ENCODE measurements around the gene PRPF38A. TPM values are rescaled to one million over a fixed set of nuclear protein-coding genes. Genes with fewer than 3 reads are reported as not detected.
A peak's percentile ranks its signal among the peaks of the same experiment; 100 is the strongest.
"Not testable (repeated sequence)": the region's sequence is repeated elsewhere in the genome, so short reads cannot be mapped to it uniquely, and the experiment has no call there.

PRPF38A gene
- total RNA-seq, 1 experiment from 2014 or later = 20.9 TPM

- peaks cover 15% of the 10 kb centered on the region for H3K4me1 ChIP-seq (replicated peaks)
- H3K27me3 ChIP-seq (replicated peaks) = no peaks in the 10 kb centered on the region
- H3K36me3 ChIP-seq = peaks cover 37% of the 10 kb centered on the region
- H3K27ac ChIP-seq = no peak overlapping the region
- no peaks in the 10 kb centered on the region for H3K9me3 ChIP-seq (replicated peaks)
- H3K4me3 ChIP-seq = peak overlapping the region; percentile 89
- DNase-seq (ENCODE audit: low read depth in 1 of 2, low spot score in 2 of 2) = no peak
Observed at GRCh38 chr1:52366517-52366827, 37.9 kb upstream of the PRPF38A start.

- H3K9me3 ChIP-seq (replicated peaks) = no peaks in the 10 kb centered on the region
- H3K27ac ChIP-seq = no peak overlapping the region
- H3K27me3 ChIP-seq (replicated peaks) = no peaks in the 10 kb centered on the region
- DNase-seq (ENCODE audit: low read depth in 1 of 2, low spot score in 2 of 2) = no peak
- no peak overlapping the region for H3K4me3 ChIP-seq
- H3K36me3 ChIP-seq = peaks cover 33% of the 10 kb centered on the region
- H3K4me1 ChIP-seq (replicated peaks) = peaks cover 15% of the 10 kb centered on the region
Observed at GRCh38 chr1:52367272-52367671, 37.1 kb upstream of the PRPF38A start.

- Histone ChIP-seq H3K27me3 (replicated peaks) (no peaks in the 10 kb centered on the region), H3K9me3 (replicated peaks) (no peaks in the 10 kb centered on the region), H3K36me3 (peaks cover 37% of the 10 kb centered on the region), H3K4me1 (replicated peaks) (peaks cover 15% of the 10 kb centered on the region), H3K27ac (no peak overlapping the region), H3K4me3 (peak overlapping the region; percentile 21)
- peak in 1 of 2 experiments; percentile 22 for DNase-seq (ENCODE audit: low read depth in 1 of 2, low spot score in 2 of 2)
Observed at GRCh38 chr1:52368383-52369172, 35.8 kb upstream of the PRPF38A start.

GRCh38 chr1:52369851-52370250 lies 34.6 kb upstream of the PRPF38A start:
- H3K27me3 ChIP-seq (replicated peaks); H3K9me3 ChIP-seq (replicated peaks); H3K4me3 ChIP-seq; H3K27ac ChIP-seq; H3K4me1 ChIP-seq (replicated peaks); DNase-seq (ENCODE audit: low read depth in 1 of 2, low spot score in 2 of 2): not testable (repeated sequence)
- H3K36me3 ChIP-seq = peaks cover 38% of the 10 kb centered on the region

- H3K36me3 ChIP-seq = peaks cover 98% of the 10 kb centered on the region
- no peaks in the 10 kb centered on the region for H3K9me3 ChIP-seq (replicated peaks)
- no peaks in the 10 kb centered on the region for H3K4me1 ChIP-seq (replicated peaks)
- no peak overlapping the region for H3K4me3 ChIP-seq
- DNase-seq (ENCODE audit: low read depth in 1 of 2, low spot score in 2 of 2) = no peak
- H3K27me3 ChIP-seq (replicated peaks) = no peaks in the 10 kb centered on the region
- H3K27ac ChIP-seq = no peak overlapping the region
Observed at GRCh38 chr1:52385376-52385775, 19.0 kb upstream of the PRPF38A start.

- H3K4me1 ChIP-seq (replicated peaks) = no peaks in the 10 kb centered on the region
- H3K36me3 ChIP-seq = peaks cover 91% of the 10 kb centered on the region
- no peak overlapping the region for H3K27ac ChIP-seq
- DNase-seq (ENCODE audit: low read depth in 1 of 2, low spot score in 2 of 2) = no peak
- H3K9me3 ChIP-seq (replicated peaks) = no peaks in the 10 kb centered on the region
- H3K27me3 ChIP-seq (replicated peaks) = no peaks in the 10 kb centered on the region
- H3K4me3 ChIP-seq = no peak overlapping the region
Observed at GRCh38 chr1:52386458-52386857, 17.9 kb upstream of the PRPF38A start.

GRCh38 chr1:52393174-52393573 lies 11.2 kb upstream of the PRPF38A start:
- DNase-seq (ENCODE audit: low read depth in 1 of 2, low spot score in 2 of 2) = no peak
- H3K4me1 ChIP-seq (replicated peaks) = no peaks in the 10 kb centered on the region
- no peaks in the 10 kb centered on the region for H3K9me3 ChIP-seq (replicated peaks)
- no peak overlapping the region for H3K27ac ChIP-seq
- no peaks in the 10 kb centered on the region for H3K27me3 ChIP-seq (replicated peaks)
- H3K4me3 ChIP-seq = no peak overlapping the region
- peaks cover 90% of the 10 kb centered on the region for H3K36me3 ChIP-seq

GRCh38 chr1:52399629-52400028 lies 4.8 kb upstream of the PRPF38A start:
- no peak for DNase-seq (ENCODE audit: low read depth in 1 of 2, low spot score in 2 of 2)
- H3K4me1 ChIP-seq (replicated peaks) = peaks cover 9% of the 10 kb centered on the region
- H3K36me3 ChIP-seq = peaks cover 73% of the 10 kb centered on the region
- no peak overlapping the region for H3K27ac ChIP-seq
- no peaks in the 10 kb centered on the region for H3K27me3 ChIP-seq (replicated peaks)
- H3K4me3 ChIP-seq = no peak overlapping the region
- no peaks in the 10 kb centered on the region for H3K9me3 ChIP-seq (replicated peaks)

- no peak for DNase-seq (ENCODE audit: low read depth in 1 of 2, low spot score in 2 of 2)
- Histone ChIP-seq H3K27ac (no peak overlapping the region), H3K36me3 (peaks cover 68% of the 10 kb centered on the region), H3K9me3 (replicated peaks) (no peaks in the 10 kb centered on the region), H3K27me3 (replicated peaks) (no peaks in the 10 kb centered on the region), H3K4me3 (no peak overlapping the region), H3K4me1 (replicated peaks) (peaks cover 9% of the 10 kb centered on the region)
Observed at GRCh38 chr1:52400131-52400530, 4.3 kb upstream of the PRPF38A start.

GRCh38 chr1:52402860-52403240 lies 1.6 kb upstream of the PRPF38A start:
- peaks cover 67% of the 10 kb centered on the region for H3K36me3 ChIP-seq
- H3K27me3 ChIP-seq (replicated peaks) = no peaks in the 10 kb centered on the region
- no peak for DNase-seq (ENCODE audit: low read depth in 1 of 2, low spot score in 2 of 2)
- H3K27ac ChIP-seq = no peak overlapping the region; the same call in 1 of the 2 replicates
- H3K9me3 ChIP-seq (replicated peaks) = no peaks in the 10 kb centered on the region
- peaks cover 14% of the 10 kb centered on the region for H3K4me1 ChIP-seq (replicated peaks)
- H3K4me3 ChIP-seq = peak overlapping the region; percentile 60

GRCh38 chr1:52403566-52404115 lies 761 bp upstream of the PRPF38A start:
- Histone ChIP-seq H3K9me3 (replicated peaks) (no peaks in the 10 kb centered on the region), H3K36me3 (peaks cover 69% of the 10 kb centered on the region), H3K4me1 (replicated peaks) (peaks cover 14% of the 10 kb centered on the region), H3K27me3 (replicated peaks) (no peaks in the 10 kb centered on the region), H3K27ac (peak overlapping the region; percentile 77), H3K4me3 (peak overlapping the region; percentile 60)
- peak in 1 of 2 experiments; percentile 54 for DNase-seq (ENCODE audit: low read depth in 1 of 2, low spot score in 2 of 2)

GRCh38 chr1:52404975-52405338 lies 555 bp downstream of the PRPF38A start:
- Histone ChIP-seq H3K4me3 (peak overlapping the region; percentile 60), H3K27me3 (replicated peaks) (no peaks in the 10 kb centered on the region), H3K4me1 (replicated peaks) (peaks cover 14% of the 10 kb centered on the region), H3K9me3 (replicated peaks) (no peaks in the 10 kb centered on the region), H3K27ac (peak overlapping the region; percentile 77), H3K36me3 (peaks cover 73% of the 10 kb centered on the region)
- no peak for DNase-seq (ENCODE audit: low read depth in 1 of 2, low spot score in 2 of 2)

GRCh38 chr1:52413410-52413989 lies 9.1 kb downstream of the PRPF38A start:
- Histone ChIP-seq H3K27me3 (replicated peaks) (no peaks in the 10 kb centered on the region), H3K4me3 (no peak overlapping the region), H3K27ac (no peak overlapping the region), H3K4me1 (replicated peaks) (no peaks in the 10 kb centered on the region), H3K9me3 (replicated peaks) (no peaks in the 10 kb centered on the region), H3K36me3 (peaks cover 92% of the 10 kb centered on the region)
- DNase-seq (ENCODE audit: low read depth in 1 of 2, low spot score in 2 of 2) = no peak

GRCh38 chr1:52414942-52415341 lies 10.5 kb downstream of the PRPF38A start:
- DNase-seq (ENCODE audit: low read depth in 1 of 2, low spot score in 2 of 2) = no peak
- Histone ChIP-seq H3K9me3 (replicated peaks) (no peaks in the 10 kb centered on the region), H3K4me3 (no peak overlapping the region), H3K27me3 (replicated peaks) (no peaks in the 10 kb centered on the region), H3K27ac (no peak overlapping the region), H3K4me1 (replicated peaks) (no peaks in the 10 kb centered on the region), H3K36me3 (peaks cover 84% of the 10 kb centered on the region)

All from SJSA1 (cell line).